Measurements from ENCODE around the gene CCNO. TPM values are rescaled to one million over a fixed set of nuclear protein-coding genes. Genes with fewer than 3 reads are reported as not detected.

CCNO gene
- 0.40 and 0.50 TPM in 2 replicates for total RNA-seq

GRCh38 chr5:55232985-55233928, at the start of gene CCNO:
CCNO (minus strand) TSS chr5:55233608; CDS start chr5:55233523, 85 bp downstream.

GRCh38 chr5:55226934-55227663, 6.3 kb downstream of the CCNO start, which contains the start of gene MCIDAS:
MCIDAS (minus strand) TSS chr5:55227315; CDS start chr5:55227138, 177 bp downstream.

Other genes with a start within 250 kb of the CCNO start
- 138 and 406 TPM in 2 replicates for gene ESM1, start 248.0 kb downstream of the CCNO start, total RNA-seq
- not detected in 2 replicates for gene GZMK, start 209.4 kb downstream of the CCNO start, total RNA-seq
- not detected in 2 replicates for gene GZMA, start 131.0 kb downstream of the CCNO start, total RNA-seq
- 91.9 and 108 TPM in 2 replicates for gene GPX8, start 73.4 kb downstream of the CCNO start, total RNA-seq
- 0.06 and 0.13 TPM in 2 replicates for gene CDC20B, start 60.4 kb downstream of the CCNO start, total RNA-seq
- gene MCIDAS, start 6.3 kb downstream of the CCNO start, total RNA-seq, result not detected in 2 replicates
- 44.5 and 46.5 TPM in 2 replicates for gene DHX29, start 74.1 kb upstream of the CCNO start, total RNA-seq
- gene MTREX, start 74.4 kb upstream of the CCNO start, total RNA-seq, result 110 and 112 TPM in 2 replicates

Measured in aortic smooth muscle cell (primary cell).